Naive B cell (primary cell): ENCODE measurements around the gene DTNBP1. TPM values are rescaled to one million over a fixed set of nuclear protein-coding genes. Genes with fewer than 3 reads are reported as not detected.
A peak's percentile ranks its signal among the peaks of the same experiment; 100 is the strongest.

Source experiments
- ATAC-seq, 2 donors: fragments of 150-1000 bp; cut with Tn5 transposase; 2 replicates each; pipeline ENCODE4 v1.10.0; 2021; ENCODE audit warnings: low read depth in 2 of 2, mild to moderate bottlenecking in 2 of 2, moderate library complexity in 2 of 2
- DNase-seq: peaks from one replicate; pipeline ENCODE4 v3.0.0; 2022
- H3K27ac Mint-ChIP-seq, 6 donors: one replicate each; pipeline ENCODE4 v1.8.0; 2020 to 2022; ENCODE audit warnings: mild to moderate bottlenecking in 6 of 6, mixed read lengths in 6 of 6, moderate library complexity in 5 of 6, inconsistent platforms in 2 of 6
- H3K27me3 Mint-ChIP-seq, 3 donors: one replicate each; pipeline ENCODE4 v1.8.0; 2021 to 2022; ENCODE audit warnings: mixed read lengths in 3 of 3, mild to moderate bottlenecking in 1 of 3
- H3K36me3 Mint-ChIP-seq, 2 donors: one replicate each; pipeline ENCODE4 v1.8.0; 2020 to 2022; ENCODE audit warnings: mixed read lengths in 2 of 2, inconsistent platforms in 1 of 2, mild to moderate bottlenecking in 1 of 2
- H3K4me1 Mint-ChIP-seq, 3 donors: one replicate each; pipeline ENCODE4 v1.8.0; 2020 to 2022; ENCODE audit warnings: mixed read lengths in 3 of 3, inconsistent platforms in 1 of 3, mild to moderate bottlenecking in 1 of 3, moderate library complexity in 1 of 3
- H3K4me3 Mint-ChIP-seq, 8 donors: one replicate each; pipeline ENCODE4 v1.8.0; 2020 to 2022; ENCODE audit warnings: mild to moderate bottlenecking in 8 of 8, mixed read lengths in 8 of 8, moderate library complexity in 8 of 8, inconsistent platforms in 2 of 8
- H3K9me3 Mint-ChIP-seq, 7 donors: one replicate each; pipeline ENCODE4 v1.8.0; 2020 to 2022; ENCODE audit warnings: mixed read lengths in 7 of 7, mild to moderate bottlenecking in 5 of 7, inconsistent platforms in 2 of 7, moderate library complexity in 1 of 7
- polyA plus RNA-seq, 6 donors: library from polyadenylated mRNA; unstranded; fragments of 300-500 nt; fragmentation: Illumina TruSeq; gene quantifications; one replicate each; pipeline ENCODE4 v1.2.3, GENCODE V29; 2021; ENCODE audit warnings: low read depth in 6 of 6

Gene DTNBP1
- polyA plus RNA-seq, 6 donors from 2014 or later: 60.2 to 108 (median 77.4) TPM

DNA sequence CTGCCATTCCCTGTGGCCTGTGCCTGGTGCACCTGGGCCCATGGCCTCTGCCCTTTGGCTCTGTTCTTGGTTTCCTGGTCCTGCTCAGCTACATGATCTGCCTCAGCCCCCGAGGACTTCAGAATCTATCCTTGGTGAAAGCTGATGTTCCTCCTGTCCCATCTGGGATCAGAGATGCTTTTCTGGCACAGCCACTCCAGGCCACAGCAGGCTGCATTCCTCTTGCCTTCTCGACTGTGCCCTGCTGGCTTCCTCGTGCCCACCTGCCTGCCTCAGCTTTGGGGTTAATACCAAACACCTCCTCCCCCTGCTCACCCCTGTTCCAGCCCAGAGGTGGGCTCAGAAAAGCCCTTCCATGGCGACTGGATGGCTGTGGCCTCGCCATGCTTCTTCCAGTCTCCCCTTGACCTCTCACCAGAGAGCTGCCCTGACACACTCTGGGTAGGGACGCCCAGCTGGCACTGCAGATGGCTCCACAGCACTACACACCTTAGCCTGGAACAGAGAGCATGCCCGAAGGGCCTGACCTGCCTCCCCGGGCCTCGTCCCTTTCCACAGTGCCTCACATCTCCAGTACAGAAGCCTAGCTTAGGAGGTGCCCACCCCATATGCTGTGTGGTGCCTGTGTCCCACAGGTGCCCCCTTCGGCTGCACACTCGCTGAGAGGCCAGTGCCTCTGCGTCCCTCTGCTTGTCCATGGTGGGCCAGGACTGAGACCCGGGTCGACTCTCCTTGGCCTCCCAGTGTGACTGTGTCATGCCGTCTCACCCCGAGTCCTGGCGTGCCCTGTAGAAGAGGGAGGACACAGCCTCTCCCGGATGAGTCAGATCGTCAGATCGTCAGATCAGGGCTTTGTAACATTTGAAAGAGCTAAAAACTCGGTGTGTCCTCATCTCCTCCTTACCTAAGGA lies 148.8 kb downstream of the DTNBP1 start:
- H3K4me1 Mint-ChIP-seq: peaks cover 0 to 22% (median 10%) of the 10 kb centered on the region in 3 donors
- peak overlapping the region in 1 of 8 donors; percentile 66 for H3K4me3 Mint-ChIP-seq
- peak overlapping the region in 5 of 6 donors; percentile 69 to 94 (median 87) for H3K27ac Mint-ChIP-seq
- H3K27me3 Mint-ChIP-seq: no peaks in the 10 kb centered on the region
- peaks cover 5 to 37% of the 10 kb centered on the region in 2 donors for H3K36me3 Mint-ChIP-seq
- no peak for ATAC-seq
- H3K9me3 Mint-ChIP-seq: no peaks in the 10 kb centered on the region
- DNase-seq: no peak

DNA sequence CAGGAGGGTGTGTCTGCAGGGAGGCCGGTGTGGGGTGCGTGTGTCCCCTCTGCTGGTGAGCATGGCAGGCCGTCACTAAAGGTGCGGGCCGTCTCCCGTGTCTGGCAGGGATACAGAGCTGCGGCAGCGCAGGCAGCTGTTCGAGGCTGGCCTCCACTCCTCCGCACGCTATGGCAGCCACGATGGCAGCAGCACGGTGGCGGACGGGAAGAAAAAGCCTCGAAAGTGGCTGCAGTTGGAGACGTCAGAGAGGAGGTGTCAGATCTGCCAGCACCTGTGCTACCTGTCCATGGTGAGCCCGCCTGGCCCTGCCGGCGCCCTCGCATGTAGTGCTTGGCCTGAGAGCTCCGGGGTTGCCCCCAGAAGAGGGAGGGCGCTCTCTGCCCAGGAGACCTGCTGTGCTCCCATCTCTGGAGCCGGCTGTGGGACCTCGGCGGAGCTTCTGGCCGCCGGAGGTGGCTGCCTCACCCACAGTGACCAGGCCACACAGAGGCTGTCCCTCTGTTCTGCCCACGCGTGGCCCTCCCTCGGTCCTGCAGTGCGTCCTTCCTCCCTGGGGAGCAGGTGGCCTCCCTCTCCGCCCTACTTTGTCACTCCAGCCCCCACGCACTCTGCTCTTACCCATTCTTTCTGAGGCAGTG lies 149.6 kb downstream of the DTNBP1 start:
- DNase-seq (no peak), ATAC-seq (no peak)
- Mint-ChIP-seq H3K27ac (peak overlapping the region; percentile 49 to 94 (median 70)), H3K4me1 (peaks cover 0 to 22% (median 10%) of the 10 kb centered on the region in 3 donors), H3K4me3 (peak overlapping the region in 1 of 8 donors; percentile 66), H3K36me3 (peaks cover 9 to 37% of the 10 kb centered on the region in 2 donors), H3K9me3 (no peaks in the 10 kb centered on the region), H3K27me3 (no peaks in the 10 kb centered on the region)

DNA sequence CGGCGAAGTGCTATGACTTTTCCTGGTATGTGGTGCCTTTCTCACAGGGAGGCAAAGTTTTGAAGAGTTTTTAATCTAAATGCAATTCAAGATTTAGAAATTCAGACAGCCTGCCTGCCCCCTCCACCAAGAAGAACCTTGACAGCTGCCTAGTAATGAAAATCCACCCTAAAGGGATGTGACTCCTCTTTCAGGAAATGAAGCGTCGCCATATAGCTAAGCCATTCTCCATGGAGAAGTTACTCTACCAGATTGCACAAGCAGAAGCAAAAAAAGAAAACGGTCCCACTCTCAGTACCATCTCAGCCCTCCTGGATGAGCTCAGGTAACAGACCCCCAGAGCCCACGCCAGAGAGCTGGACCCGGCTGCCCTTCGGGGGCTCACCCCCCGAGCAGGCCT lies 150.1 kb downstream of the DTNBP1 start:
- DNase-seq: no peak
- H3K9me3 Mint-ChIP-seq: no peaks in the 10 kb centered on the region
- no peak overlapping the region for H3K4me3 Mint-ChIP-seq
- no peak for ATAC-seq
- H3K36me3 Mint-ChIP-seq: peaks cover 11 to 37% of the 10 kb centered on the region in 2 donors
- no peaks in the 10 kb centered on the region for H3K27me3 Mint-ChIP-seq
- peaks cover 0 to 22% (median 10%) of the 10 kb centered on the region in 3 donors for H3K4me1 Mint-ChIP-seq
- peak overlapping the region in 1 of 6 donors; percentile 33 for H3K27ac Mint-ChIP-seq

DNA sequence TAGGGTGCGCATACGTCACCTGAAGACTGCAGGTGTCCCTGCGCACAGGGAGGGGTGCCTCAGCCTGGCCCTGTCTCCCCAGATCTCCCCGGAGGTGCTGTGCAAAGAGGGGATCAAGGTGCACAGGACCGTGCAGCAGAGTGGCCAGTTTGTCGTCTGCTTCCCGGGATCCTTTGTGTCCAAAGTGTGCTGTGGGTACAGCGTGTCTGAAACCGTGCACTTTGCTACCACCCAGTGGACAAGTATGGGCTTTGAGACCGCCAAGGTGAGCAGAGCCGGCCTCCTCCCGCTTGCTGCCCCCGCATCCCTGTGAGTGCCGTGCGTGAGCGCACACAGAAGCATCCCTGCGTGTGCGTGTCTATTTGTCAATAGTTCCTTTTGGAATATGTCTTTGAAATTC lies 150.7 kb downstream of the DTNBP1 start:
- H3K27me3 Mint-ChIP-seq: no peaks in the 10 kb centered on the region
- DNase-seq (no peak), ATAC-seq (no peak)
- H3K4me3 Mint-ChIP-seq: peak overlapping the region in 1 of 8 donors; percentile 9
- H3K9me3 Mint-ChIP-seq: no peaks in the 10 kb centered on the region
- peaks cover 14 to 37% of the 10 kb centered on the region in 2 donors for H3K36me3 Mint-ChIP-seq
- H3K4me1 Mint-ChIP-seq: peaks cover 0 to 22% (median 10%) of the 10 kb centered on the region in 3 donors
- peak overlapping the region in 3 of 6 donors; percentile 28 to 70 (median 36) for H3K27ac Mint-ChIP-seq

DNA sequence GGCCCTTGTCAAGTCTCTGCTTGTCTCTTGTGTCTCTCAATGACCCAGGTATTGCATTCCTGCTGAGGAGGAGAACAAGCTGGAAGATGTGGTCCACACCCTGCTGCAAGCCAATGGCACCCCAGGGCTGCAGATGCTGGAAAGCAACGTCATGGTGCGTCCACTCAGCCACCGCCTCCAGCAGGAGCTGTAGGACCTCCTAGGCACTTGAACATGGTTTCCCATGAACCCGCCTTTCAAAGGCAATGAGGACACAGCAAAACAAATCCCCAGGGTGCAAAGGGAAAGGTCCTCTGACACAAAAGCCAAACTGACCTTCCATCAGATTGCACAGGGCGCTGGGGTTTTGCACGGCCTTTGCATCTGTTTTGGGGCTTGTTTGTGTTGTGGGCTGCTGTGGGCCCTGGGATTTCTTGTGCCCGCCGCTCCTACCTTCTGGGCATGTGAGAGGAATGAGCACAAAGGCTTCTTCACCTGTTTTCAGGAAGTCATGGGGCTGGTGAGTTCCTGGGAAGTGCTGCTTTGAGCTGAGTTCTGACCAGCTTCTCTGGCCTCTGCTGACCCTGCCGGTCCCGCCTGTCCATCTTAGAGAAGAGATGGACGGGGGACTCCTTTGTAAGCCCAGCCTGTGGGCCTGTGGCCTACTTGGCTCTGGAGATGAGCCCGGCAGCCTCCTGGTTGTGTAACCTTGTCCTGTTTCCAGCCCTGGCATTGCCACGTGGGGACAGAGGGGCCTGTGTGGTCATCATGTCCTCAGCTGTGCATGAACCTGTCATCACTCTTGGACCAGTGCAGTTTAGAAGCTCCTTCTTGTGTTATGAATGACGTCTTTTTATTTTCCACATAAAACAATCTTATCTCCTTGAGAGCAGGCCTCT lies 151.3 kb downstream of the DTNBP1 start:
- no peak for ATAC-seq
- DNase-seq: no peak
- Mint-ChIP-seq H3K9me3 (no peaks in the 10 kb centered on the region), H3K36me3 (peaks cover 21 to 37% of the 10 kb centered on the region in 2 donors), H3K4me1 (peaks cover 0 to 22% (median 10%) of the 10 kb centered on the region in 3 donors), H3K27ac (peak overlapping the region in 2 of 6 donors; percentile 28 to 70), H3K4me3 (peak overlapping the region in 1 of 8 donors; percentile 22), H3K27me3 (no peaks in the 10 kb centered on the region)

DNA sequence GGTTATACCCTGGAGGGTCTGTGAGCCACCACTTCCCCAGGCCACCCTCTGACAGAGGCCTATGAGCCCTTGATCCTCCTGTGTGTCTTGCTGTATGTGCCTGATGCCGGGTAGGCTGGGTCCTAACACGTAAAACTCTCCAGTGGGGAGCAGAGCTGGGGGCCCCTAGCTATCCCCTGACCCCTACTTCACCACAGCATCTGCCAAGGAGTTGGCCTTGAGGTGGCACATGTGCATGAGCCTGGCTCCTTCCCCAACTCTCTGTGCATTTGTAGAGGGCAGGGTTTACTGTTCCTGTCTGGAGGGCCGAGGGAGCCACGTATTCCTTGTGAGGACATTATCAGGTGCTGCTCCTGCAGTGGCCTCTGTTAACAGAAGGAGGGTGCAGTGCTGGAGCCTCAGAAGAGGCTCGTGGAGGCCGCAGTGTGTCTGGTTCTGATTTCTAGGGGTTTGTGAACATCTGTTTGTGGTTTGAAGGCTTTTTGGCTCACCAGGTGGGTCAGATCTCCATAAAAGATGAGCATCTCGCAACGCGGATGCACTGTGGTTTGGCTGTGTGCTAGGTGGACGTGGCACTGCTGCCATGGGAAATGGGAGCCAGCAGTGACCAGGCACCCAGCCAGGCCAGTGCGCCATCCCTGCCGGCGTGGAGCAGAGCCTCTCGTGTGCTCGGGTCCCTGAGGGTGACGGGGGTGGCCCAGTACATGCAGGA lies 152.1 kb downstream of the DTNBP1 start:
- no peak for ATAC-seq
- DNase-seq: no peak
- H3K27me3 Mint-ChIP-seq: no peaks in the 10 kb centered on the region
- peaks cover 17 to 30% of the 10 kb centered on the region in 2 donors for H3K36me3 Mint-ChIP-seq
- H3K27ac Mint-ChIP-seq: peak overlapping the region in 4 of 6 donors; percentile 4 to 91 (median 60)
- H3K9me3 Mint-ChIP-seq: no peaks in the 10 kb centered on the region
- H3K4me1 Mint-ChIP-seq: peaks cover 2 to 22% (median 10%) of the 10 kb centered on the region in 3 donors
- H3K4me3 Mint-ChIP-seq: peak overlapping the region in 1 of 8 donors; percentile 51

DNA sequence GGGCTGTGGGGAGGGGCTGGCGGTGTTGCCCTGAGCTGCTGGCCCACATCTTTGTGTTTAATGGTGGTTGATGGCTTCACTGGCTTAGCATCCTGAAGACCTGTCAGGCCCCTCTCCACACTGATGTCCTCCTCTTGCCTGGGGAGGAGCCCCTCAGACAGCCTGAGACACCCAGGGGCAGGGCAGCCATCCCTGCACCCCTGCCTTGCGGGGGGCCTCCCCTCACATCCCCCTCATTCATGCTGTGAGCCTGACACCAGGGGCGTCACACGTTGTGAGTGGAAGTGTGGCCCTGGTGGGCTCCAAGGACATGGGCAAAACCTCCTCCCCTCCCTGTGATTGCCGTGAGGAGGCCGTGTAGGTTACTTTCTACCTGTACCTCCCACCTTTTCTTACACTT lies 152.7 kb downstream of the DTNBP1 start:
- DNase-seq (no peak), ATAC-seq (no peak)
- H3K4me1 Mint-ChIP-seq: peaks cover 2 to 19% (median 10%) of the 10 kb centered on the region in 3 donors
- no peak overlapping the region for H3K4me3 Mint-ChIP-seq
- H3K27me3 Mint-ChIP-seq: no peaks in the 10 kb centered on the region
- peaks cover 17 to 30% of the 10 kb centered on the region in 2 donors for H3K36me3 Mint-ChIP-seq
- H3K9me3 Mint-ChIP-seq: no peaks in the 10 kb centered on the region
- peak overlapping the region in 2 of 6 donors; percentile 20 to 53 for H3K27ac Mint-ChIP-seq

DNA sequence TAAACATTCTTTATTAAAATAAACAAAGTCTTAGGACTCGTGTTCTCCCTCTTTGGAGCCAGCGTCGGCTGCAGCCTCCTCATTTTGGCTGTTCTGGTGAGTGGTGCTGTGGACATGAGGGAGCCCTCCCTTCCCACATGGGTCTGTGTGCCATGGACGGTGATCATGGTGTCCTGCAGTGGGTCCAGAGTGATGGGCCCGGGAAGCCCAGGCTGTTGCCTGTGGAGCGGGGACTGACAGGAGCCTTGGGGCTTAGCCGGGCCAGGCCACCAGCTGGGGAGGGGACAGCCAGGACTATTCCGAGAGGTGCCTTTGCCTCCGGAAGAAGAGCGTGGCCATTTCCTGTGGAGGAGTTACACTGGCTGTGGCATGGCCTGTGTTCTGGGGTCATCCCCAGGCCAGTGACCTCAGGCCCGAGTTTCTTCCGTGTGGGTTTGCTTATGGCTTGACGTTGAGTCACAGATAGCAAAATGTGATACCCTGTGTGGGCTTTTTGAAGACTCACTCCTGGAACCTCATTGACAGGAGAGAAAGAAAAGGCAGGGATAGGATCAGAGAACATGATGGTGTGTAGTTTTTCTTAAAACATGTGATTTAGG lies 153.4 kb downstream of the DTNBP1 start:
- DNase-seq (no peak), ATAC-seq (no peak)
- Mint-ChIP-seq H3K4me1 (peaks cover 2 to 13% (median 9%) of the 10 kb centered on the region in 3 donors), H3K9me3 (no peaks in the 10 kb centered on the region), H3K27ac (peak overlapping the region in 4 of 6 donors; percentile 20 to 92 (median 34)), H3K27me3 (no peaks in the 10 kb centered on the region), H3K36me3 (peaks cover 21 to 30% of the 10 kb centered on the region in 2 donors), H3K4me3 (peak overlapping the region in 1 of 8 donors; percentile 9)

DNA sequence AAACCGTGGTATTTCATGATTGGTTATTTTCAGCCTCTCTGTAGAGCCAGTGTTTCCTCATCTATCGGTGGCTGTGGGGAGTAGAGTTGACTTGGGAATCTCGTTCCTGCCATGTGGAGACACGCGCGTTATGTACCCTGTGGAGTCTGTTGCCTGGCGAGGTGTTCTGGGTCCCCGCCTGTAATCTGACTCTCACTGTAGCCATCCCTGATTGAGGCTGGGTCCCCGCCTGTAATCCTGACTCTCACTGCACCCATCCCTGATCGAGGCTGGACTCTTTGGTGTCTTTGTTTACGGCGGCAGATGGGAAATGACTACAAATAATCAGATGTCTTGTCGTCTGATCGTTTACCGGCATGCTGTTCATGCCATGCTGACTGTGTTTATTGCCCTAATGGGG lies 153.9 kb downstream of the DTNBP1 start:
- peaks cover 25 to 26% of the 10 kb centered on the region in 2 donors for H3K36me3 Mint-ChIP-seq
- H3K4me1 Mint-ChIP-seq: peaks cover 2 to 11% (median 7%) of the 10 kb centered on the region in 3 donors
- ATAC-seq (no peak), DNase-seq (no peak)
- H3K4me3 Mint-ChIP-seq: peak overlapping the region in 2 of 8 donors; percentile 9 to 42
- peak overlapping the region in 3 of 6 donors; percentile 47 to 92 (median 67) for H3K27ac Mint-ChIP-seq
- no peaks in the 10 kb centered on the region for H3K9me3 Mint-ChIP-seq
- no peaks in the 10 kb centered on the region for H3K27me3 Mint-ChIP-seq

DNA sequence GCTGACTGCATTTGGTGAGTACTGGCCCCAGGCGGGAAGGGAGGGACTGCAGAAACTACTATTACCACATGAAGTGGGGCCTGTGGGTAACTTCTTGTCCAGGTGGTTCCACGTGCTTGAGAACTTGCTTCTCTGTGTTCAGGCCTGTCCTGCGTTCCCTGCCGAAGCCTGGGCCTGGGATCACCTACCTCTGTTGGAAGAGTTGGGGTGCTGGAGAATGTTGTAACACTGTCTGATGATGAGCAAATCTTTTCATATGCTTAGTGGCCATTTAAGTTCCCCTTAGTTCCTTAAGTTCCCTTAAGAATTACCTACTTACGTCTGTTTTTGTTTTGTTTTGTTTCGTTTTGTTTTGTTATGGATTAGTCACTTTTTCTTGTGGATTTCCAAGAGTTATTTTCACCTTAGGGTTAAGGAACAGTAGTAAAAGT lies 154.4 kb downstream of the DTNBP1 start:
- DNase-seq (no peak), ATAC-seq (no peak)
- peaks cover 2 to 12% (median 5%) of the 10 kb centered on the region in 3 donors for H3K4me1 Mint-ChIP-seq
- peaks cover 21 to 27% of the 10 kb centered on the region in 2 donors for H3K36me3 Mint-ChIP-seq
- no peaks in the 10 kb centered on the region for H3K9me3 Mint-ChIP-seq
- peak overlapping the region in 3 of 6 donors; percentile 33 to 56 (median 47) for H3K27ac Mint-ChIP-seq
- H3K4me3 Mint-ChIP-seq: peak overlapping the region in 1 of 8 donors; percentile 42
- H3K27me3 Mint-ChIP-seq: no peaks in the 10 kb centered on the region

DNA sequence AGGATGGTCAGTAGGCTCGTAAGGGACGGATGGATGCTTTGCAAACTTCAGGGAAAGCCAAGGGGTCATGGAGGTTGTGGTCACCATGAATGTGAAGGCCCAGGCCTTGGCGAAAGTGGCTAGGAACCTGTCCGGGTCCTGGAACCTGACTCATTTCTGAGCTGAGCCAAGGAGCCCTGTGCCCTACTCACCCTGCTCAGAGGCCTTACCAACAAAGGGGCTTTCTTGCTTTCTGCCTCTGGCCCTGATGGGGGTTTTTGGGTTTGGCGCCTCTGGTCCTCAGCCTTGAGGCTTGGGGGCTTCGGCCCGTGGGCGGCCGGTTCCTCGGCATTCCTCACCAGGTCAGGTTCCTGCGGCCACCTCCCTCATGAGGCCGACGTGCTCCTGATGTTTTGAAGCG lies 155.1 kb downstream of the DTNBP1 start:
- peaks cover 2 to 14% (median 7%) of the 10 kb centered on the region in 3 donors for H3K4me1 Mint-ChIP-seq
- ATAC-seq: no peak
- no peaks in the 10 kb centered on the region for H3K9me3 Mint-ChIP-seq
- DNase-seq: no peak
- peaks cover 19 to 31% of the 10 kb centered on the region in 2 donors for H3K36me3 Mint-ChIP-seq
- H3K27me3 Mint-ChIP-seq: no peaks in the 10 kb centered on the region
- H3K4me3 Mint-ChIP-seq: no peak overlapping the region
- peak overlapping the region in 1 of 6 donors; percentile 37 for H3K27ac Mint-ChIP-seq

DNA sequence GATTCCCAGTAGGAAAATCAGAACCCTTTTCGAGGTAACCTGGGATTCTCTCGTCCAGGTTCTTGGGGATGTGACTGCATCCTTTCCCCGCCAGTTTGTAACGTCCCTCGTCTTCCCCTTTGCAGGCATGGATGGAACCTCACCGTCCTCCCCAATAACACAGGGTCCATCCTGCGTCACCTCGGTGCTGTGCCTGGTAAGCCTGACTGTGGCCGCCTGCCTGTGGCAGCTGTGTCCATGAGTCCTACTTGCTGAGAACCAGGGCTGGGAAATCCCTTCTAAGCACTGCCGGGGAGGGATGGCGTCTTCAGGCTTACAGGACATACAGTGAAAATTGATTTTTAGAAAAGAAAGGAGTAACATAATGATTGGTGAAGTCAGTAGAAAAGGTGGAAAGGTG lies 155.6 kb downstream of the DTNBP1 start:
- no peak for ATAC-seq
- Mint-ChIP-seq H3K36me3 (peaks cover 17 to 31% of the 10 kb centered on the region in 2 donors), H3K27ac (peak overlapping the region in 2 of 6 donors; percentile 37 to 70), H3K4me3 (no peak overlapping the region), H3K4me1 (peaks cover 2 to 13% (median 7%) of the 10 kb centered on the region in 3 donors), H3K27me3 (no peaks in the 10 kb centered on the region), H3K9me3 (no peaks in the 10 kb centered on the region)
- no peak for DNase-seq
